ENCODE measurements around the gene IMMP2L. TPM values are rescaled to one million over a fixed set of nuclear protein-coding genes. Genes with fewer than 3 reads are reported as not detected.

The IMMP2L gene
- total and polyA plus RNA-seq, 4 donors, result 7.3 to 21.1 (median 12.4) TPM

GRCh38 chr7:110721395-110721794 is 840.9 kb downstream of the IMMP2L start (continued):
- TF ChIP-seq ATF3 (IDR thresholded peaks at IDR 0.05), result no peak

GRCh38 chr7:110720626-110721025 is 841.7 kb downstream of the IMMP2L start:
- DNase-seq (ENCODE audit: low spot score), result no peak
- Histone ChIP-seq H3K9me3 (ENCODE audit: control insufficient read depth in 4 of 4, low read length in 3 of 4) (no peaks in the 10 kb centered on the region), H3K36me3 (ENCODE audit: control insufficient read depth in 4 of 4, insufficient read depth in 3 of 4, low read depth in 1 of 4, low read length in 3 of 4) (no peaks in the 10 kb centered on the region), H3K4me1 (ENCODE audit: control insufficient read depth in 4 of 4, insufficient read depth in 4 of 4, low read length in 3 of 4) (no peaks in the 10 kb centered on the region), H3K27ac (ENCODE audit: low read depth in 1 of 2, low read length in 2 of 2) (no peak overlapping the region), H3K9ac (ENCODE audit: low read depth in 1 of 2, low read length in 2 of 2) (no peak overlapping the region), H3K27me3 (ENCODE audit: control insufficient read depth in 4 of 4, insufficient read depth in 4 of 4, low read length in 3 of 4) (no peaks in the 10 kb centered on the region), H3K4me3 (ENCODE audit: low read depth in 1 of 3, low read length in 3 of 3) (no peak overlapping the region)
- TF ChIP-seq TAF1 (conservative IDR thresholded peaks at IDR 0.05), result no peak
- 98% methylated on average over 3 of the region's 3 CpGs for WGBS

- DNase-seq (ENCODE audit: low spot score), result no peak
- no peak overlapping the region for H3K27ac ChIP-seq (ENCODE audit: low read depth in 1 of 2, low read length in 2 of 2)
- no peaks in the 10 kb centered on the region for H3K27me3 ChIP-seq (ENCODE audit: control insufficient read depth in 4 of 4, insufficient read depth in 4 of 4, low read length in 3 of 4)
- H3K4me3 ChIP-seq (ENCODE audit: low read depth in 1 of 3, low read length in 3 of 3), result no peak overlapping the region
- no peak overlapping the region for H3K9ac ChIP-seq (ENCODE audit: low read depth in 1 of 2, low read length in 2 of 2)
- H3K36me3 ChIP-seq (ENCODE audit: control insufficient read depth in 4 of 4, insufficient read depth in 3 of 4, low read depth in 1 of 4, low read length in 3 of 4), result no peaks in the 10 kb centered on the region
- H3K4me1 ChIP-seq (ENCODE audit: control insufficient read depth in 4 of 4, insufficient read depth in 4 of 4, low read length in 3 of 4), result no peaks in the 10 kb centered on the region
- 94% methylated on average over 3 of the region's 3 CpGs for WGBS
- no peaks in the 10 kb centered on the region for H3K9me3 ChIP-seq (ENCODE audit: control insufficient read depth in 4 of 4, low read length in 3 of 4)
- TF ChIP-seq ZBTB33 (IDR thresholded peaks at IDR 0.05) (no peak), CTCF (IDR thresholded peaks at IDR 0.05; ENCODE audit: low read depth, low read length, missing input control) (no peak), RXRA (IDR thresholded peaks at IDR 0.05) (no peak), REST (IDR thresholded peaks at IDR 0.05) (no peak), MAX (IDR thresholded peaks at IDR 0.05) (no peak), HNF4G (IDR thresholded peaks at IDR 0.05) (no peak), RAD21 (IDR thresholded peaks at IDR 0.05) (no peak), TAF1 (conservative IDR thresholded peaks at IDR 0.05) (no peak), FOXA1 (IDR thresholded peaks at IDR 0.05) (no peak), HNF4A (conservative IDR thresholded peaks at IDR 0.05) (no peak), ATF3 (IDR thresholded peaks at IDR 0.05) (no peak)
Measured at GRCh38 chr7:110719741-110720140, 842.6 kb downstream of the IMMP2L start.

All from liver (tissue), 9 donors.